GM21529 (cell line): ENCODE measurements around the gene ARHGEF40.
"Not testable (repeated sequence)": the region's sequence is repeated elsewhere in the genome, so short reads cannot be mapped to it uniquely, and the experiment has no call there.

Experiments
- ATAC-seq: cut with Tn5 transposase; IDR thresholded peaks from one replicate; pipeline ENCODE4 v1.9.1; 2021; ENCODE audit not compliant: unreplicated experiment

ARHGEF40 gene

GRCh38 chr14:21039585-21040369, 30.3 kb upstream of the ARHGEF40 start:
- ATAC-seq: no peak

- ATAC-seq: no peak
These were observed 29.7 kb upstream of the ARHGEF40 start for GRCh38 chr14:21040370-21040925.

GRCh38 chr14:21040941-21041340, 29.2 kb upstream of the ARHGEF40 start:
- ATAC-seq: not testable (repeated sequence)

- ATAC-seq: no peak
These were observed 28.2 kb upstream of the ARHGEF40 start, which contains the start of gene RNASE7 for GRCh38 chr14:21041676-21042433. Gene RNASE7, plus strand, starts transcription at chr14:21042362. Its CDS starts 631 bp downstream, at chr14:21042993.

GRCh38 chr14:21042918-21043317, 27.2 kb upstream of the ARHGEF40 start:
- no peak for ATAC-seq

GRCh38 chr14:21043387-21043973, 26.6 kb upstream of the ARHGEF40 start:
- no peak for ATAC-seq

GRCh38 chr14:21043974-21044618, 26.0 kb upstream of the ARHGEF40 start:
- no peak for ATAC-seq

GRCh38 chr14:21047378-21047781, 22.7 kb upstream of the ARHGEF40 start:
- no peak for ATAC-seq

- ATAC-seq: no peak
These were observed 21.5 kb upstream of the ARHGEF40 start for GRCh38 chr14:21048638-21049037.

- no peak for ATAC-seq
These were observed 20.8 kb upstream of the ARHGEF40 start for GRCh38 chr14:21049271-21049673.

- no peak for ATAC-seq
These were observed 19.5 kb upstream of the ARHGEF40 start for GRCh38 chr14:21050597-21050996.

GRCh38 chr14:21053184-21054122, 16.7 kb upstream of the ARHGEF40 start:
- ATAC-seq: no peak

- ATAC-seq: no peak
These were observed 15.9 kb upstream of the ARHGEF40 start for GRCh38 chr14:21054123-21054767.

GRCh38 chr14:21054768-21055145, 15.3 kb upstream of the ARHGEF40 start:
- no peak for ATAC-seq

GRCh38 chr14:21055432-21056117, 14.5 kb upstream of the ARHGEF40 start:
- ATAC-seq: no peak

GRCh38 chr14:21056520-21057163, 13.5 kb upstream of the ARHGEF40 start:
- no peak for ATAC-seq

- ATAC-seq: no peak
These were observed 12.1 kb upstream of the ARHGEF40 start, which contains the start of gene RNASE8 for GRCh38 chr14:21057803-21058675. Gene RNASE8, plus strand, starts transcription at chr14:21057822. Its CDS starts 71 bp downstream, at chr14:21057893.
